Endothelial cell of umbilical vein (primary cell): ENCODE measurements around the gene NSMCE1. TPM values are rescaled to one million over a fixed set of nuclear protein-coding genes. Genes with fewer than 3 reads are reported as not detected.

Experiments
- Bru-seq: library from RNA; stranded (reverse); fragments of 400-500 nt; gene quantifications from one replicate; lab custom pipeline; 2021; lab: Mats Ljungman, UMichigan
- BruChase-seq, 2 experiments: library from RNA; stranded (reverse); fragments of 400-500 nt; gene quantifications; one replicate each; lab custom pipeline; 2021; lab: Mats Ljungman, UMichigan
- BruUV-seq: library from RNA; stranded (reverse); fragments of 400-500 nt; replicated peaks from 2 replicates; lab custom pipeline; 2021; lab: Mats Ljungman, UMichigan
- CTCF ChIA-PET: fragments of 300-600, 350-600 bp; sonication (Branson Sonifier 250); formaldehyde crosslinking; loops from one replicate; lab custom pipeline; 2021; ENCODE audit warnings: antibody characterized with exemption, inconsistent platforms; lab: Charles Lee
- POLR2A ChIA-PET: fragments of 300-600, 350-600 bp; sonication (Branson Sonifier 250); formaldehyde crosslinking; loops from one replicate; lab custom pipeline; 2021; ENCODE audit warnings: antibody characterized with exemption, inconsistent platforms; lab: Charles Lee
- DNase-seq: peaks from one replicate; pipeline ENCODE4 v3.0.0-alpha.2; 2011; ENCODE audit warnings: low read depth, low spot score
- FAIRE-seq: peaks from 2 replicates; lab custom pipeline; 2011; peaks lifted over from hg19 to GRCh38; lab: Jason Lieb, UNC
- H2AFZ ChIP-seq: 2 replicates; pipeline ENCODE4 v1.6.0; 2012; ENCODE audit warnings: low read depth, low read length, control low read depth, inconsistent platforms
- H3K27ac ChIP-seq: 2 replicates; pipeline ENCODE4 v1.5.1; 2011; ENCODE audit warnings: low read depth, mild to moderate bottlenecking, control low read depth, low read length, moderate library complexity; ENCODE audit not compliant: insufficient read depth
- H3K27me3 ChIP-seq, 2 experiments: 2 replicates each; pipeline versions ENCODE4 v1.6.0 to v1.6.1; 2011; ENCODE audit warnings: low read length in 2 of 2, mixed read lengths in 1 of 2; ENCODE audit not compliant: control insufficient read depth in 2 of 2, insufficient read depth in 2 of 2
- H3K36me3 ChIP-seq, 2 experiments: 2 replicates in 1 of 2; 3 replicates in 1 of 2; pipeline ENCODE4 v1.5.1; 2011; ENCODE audit warnings: low read length in 2 of 2, mild to moderate bottlenecking in 1 of 2, moderate library complexity in 1 of 2; ENCODE audit not compliant: control insufficient read depth in 2 of 2, insufficient read depth in 2 of 2; ENCODE audit errors: extremely low read depth in 1 of 2
- H3K4me1 ChIP-seq: 3 replicates; pipeline ENCODE4 v1.5.1; 2011; ENCODE audit warnings: mild to moderate bottlenecking, low read length; ENCODE audit not compliant: control insufficient read depth, insufficient read depth; ENCODE audit errors: extremely low read depth
- H3K4me2 ChIP-seq: 2 replicates; pipeline ENCODE4 v1.6.1; 2011; ENCODE audit warnings: low read length, control low read depth, mixed read lengths; ENCODE audit not compliant: insufficient read depth
- H3K4me3 ChIP-seq, 3 experiments: fragments of 200-600 bp in 1 of 3; sonication (generic), shearing (Covaris generic) in 1 of 3; replicated peaks in 1 of 3; 2 replicates each; pipeline ENCODE4 v1.5.1; 2011 to 2016; ENCODE audit warnings: control low read depth in 3 of 3, low read length in 3 of 3, mild to moderate bottlenecking in 2 of 3, inconsistent platforms in 1 of 3, low read depth in 1 of 3, moderate library complexity in 1 of 3; ENCODE audit not compliant: insufficient read depth in 1 of 3
- H3K79me2 ChIP-seq: 2 replicates; pipeline ENCODE4 v1.6.0; 2012; ENCODE audit warnings: low read length, inconsistent platforms; ENCODE audit not compliant: control insufficient read depth, insufficient read depth
- H3K9ac ChIP-seq: replicated peaks from 2 replicates; pipeline ENCODE3; 2011; ENCODE audit warnings: low read length, control low read depth; ENCODE audit not compliant: insufficient read depth; ENCODE audit errors: extremely low read depth
- H3K9me1 ChIP-seq: replicated peaks from 3 replicates; pipeline ENCODE4 v1.6.0; 2011; ENCODE audit warnings: mild to moderate bottlenecking, low read length; ENCODE audit not compliant: control insufficient read depth, insufficient read depth; ENCODE audit errors: extremely low read depth
- H3K9me3 ChIP-seq: replicated peaks from 2 replicates; pipeline ENCODE4 v1.5.1; 2012; ENCODE audit warnings: low read length, inconsistent platforms; ENCODE audit not compliant: control insufficient read depth, insufficient read depth
- H4K20me1 ChIP-seq: replicated peaks from 2 replicates; pipeline ENCODE3; 2011; ENCODE audit warnings: mild to moderate bottlenecking, low read length; ENCODE audit not compliant: control insufficient read depth, insufficient read depth; ENCODE audit errors: extremely low read depth
- CTCF ChIP-seq, 2 donors: IDR thresholded peaks; 1 replicate in 1 of 2; 2 replicates in 1 of 2; pipeline ENCODE4 v1.5.1; 2011; ENCODE audit warnings: low read length in 2 of 2, mild to moderate bottlenecking in 2 of 2, moderate library complexity in 2 of 2, control low read depth in 1 of 2, inconsistent platforms in 1 of 2, low read depth in 1 of 2; ENCODE audit not compliant: insufficient read depth in 1 of 2; ENCODE audit errors: extremely low read depth in 1 of 2
- EZH2 ChIP-seq: IDR thresholded peaks from 2 replicates; pipeline ENCODE4 v1.6.1; 2012; ENCODE audit warnings: borderline replicate concordance, low read depth, mild to moderate bottlenecking, moderate library complexity, low read length, inconsistent platforms; ENCODE audit not compliant: severe bottlenecking
- FOS ChIP-seq: IDR thresholded peaks from 2 replicates; pipeline ENCODE4 v1.6.1; 2011; ENCODE audit warnings: mild to moderate bottlenecking, low read length, moderate library complexity, borderline replicate concordance; ENCODE audit not compliant: insufficient read depth
- GATA2 ChIP-seq: IDR thresholded peaks from 2 replicates; pipeline ENCODE4 v1.7.0; 2011; ENCODE audit warnings: low read depth, mild to moderate bottlenecking, moderate library complexity, mixed read lengths, low read length; ENCODE audit not compliant: insufficient read length, insufficient read depth
- JUN ChIP-seq: IDR thresholded peaks from 2 replicates; pipeline ENCODE4 v1.6.1; 2011; ENCODE audit warnings: borderline replicate concordance, low read depth; ENCODE audit not compliant: insufficient read length, insufficient read depth
- MAX ChIP-seq: IDR thresholded peaks from 2 replicates; pipeline ENCODE4 v1.6.1; 2011; ENCODE audit not compliant: insufficient read depth, insufficient read length
- MYC ChIP-seq: IDR thresholded peaks from one replicate; pipeline ENCODE4 v1.6.1; 2011; ENCODE audit warnings: mild to moderate bottlenecking, low read depth, low read length
- POLR2A ChIP-seq: IDR thresholded peaks from 2 replicates; pipeline ENCODE4 v1.6.1; 2012; ENCODE audit warnings: low read depth, mild to moderate bottlenecking, control low read depth, low read length
- POLR2AphosphoS5 ChIP-seq: IDR thresholded peaks from 2 replicates; pipeline ENCODE4 v1.6.1; 2012; ENCODE audit warnings: low read depth, mild to moderate bottlenecking, control low read depth, low read length, moderate library complexity; ENCODE audit not compliant: insufficient read depth
- dilution Hi-C: fragments of 300-500 bp; cut with MboI; formaldehyde crosslinking; loops from one replicate; pipeline ENCODE4 v1.15.0; 2019; ENCODE audit warnings: low sequenced_read_pairs; ENCODE audit not compliant: extremely low pct_ligation_motif_present
- intact Hi-C: fragments of 100-400 bp; cut with micrococcal nuclease; formaldehyde crosslinking; loops from one replicate; pipeline ENCODE4 v1.10.0; 2022
- long read RNA-seq: library from polyadenylated mRNA; stranded (forward); transcript quantifications from one replicate; pipeline ENCODE4 v2.0.0, GENCODE V29; 2021
- polyA minus RNA-seq, 3 experiments: library from RNA; depleted of rRNA, polyadenylated mRNA; stranded (reverse); fragments of >200 nt; gene quantifications; 1 replicate in 1 of 3; 2 replicates in 2 of 3; pipeline ENCODE4 v1.2.3, GENCODE V29; 2011
- polyA plus RNA-seq, 4 experiments: library from polyadenylated mRNA; depleted of rRNA in 3 of 4; stranded (reverse) in 3 of 4; unstranded in 1 of 4; fragments of >200 nt; gene quantifications; 2 replicates each; pipeline versions ENCODE4 v1.2.1 to v1.2.3, GENCODE V29; 2011 to 2012; ENCODE audit warnings: missing spikeins in 1 of 4
- total RNA-seq: library from RNA; stranded (reverse); gene quantifications from 2 replicates; pipeline ENCODE4 v1.2.3, GENCODE V29; 2021

NSMCE1 gene
- total RNA-seq (42.0 and 46.4 TPM in 2 replicates), polyA plus RNA-seq (21.9 and 23.8 TPM in 2 replicates), polyA minus RNA-seq (29.8 and 36.0 TPM in 2 replicates), Bru-seq, nascent RNA (percentile 51 among the genes with signal in this experiment), BruChase-seq, experiment 1, labeled RNA remaining after a 6-hour chase (percentile 59 among the genes with signal in this experiment), BruChase-seq, experiment 2, labeled RNA remaining after a 2-hour chase (percentile 48 among the genes with signal in this experiment)
- 28.7 and 36.9 TPM in 2 replicates for polyA plus RNA-seq (2011; cell fraction: cytosol; rRNA removed)
- polyA plus RNA-seq (2011; cell fraction: nucleus; rRNA removed) = 15.8 and 16.2 TPM in 2 replicates
- 51.1 and 71.1 TPM in 2 replicates for polyA plus RNA-seq (2012)
- 21.2 TPM for polyA minus RNA-seq (2011; cell fraction: cytosol; rRNA and poly(A)+ RNA removed)
- polyA minus RNA-seq (2011; cell fraction: nucleus; rRNA and poly(A)+ RNA removed) = 14.1 and 18.2 TPM in 2 replicates
- long read RNA-seq, transcript NSMCE1-201 (8 exons, 1,067 nt) = major isoform, 65 of 130 reads
- long read RNA-seq, partial matches to known transcripts = 35 of 130 reads
- long read RNA-seq, other reads (novel, unspliced or antisense) = 30 of 130 reads

GRCh38 chr16:27268376-27269299 is at the start of gene NSMCE1:
NSMCE1 (minus strand) TSS chr16:27268772; CDS start chr16:27257570, 11,202 bp downstream.
- peak; percentile 92 for DNase-seq
- FAIRE-seq = peak; percentile 94
- intact Hi-C loops = loop anchor here (1.0 to 2.0 kb wide), 4 partner anchors 10 to 46 kb away; no protein-coding TSS in a partner anchor
- peaks cover 16% of the 10 kb centered on the region for H3K4me1 ChIP-seq
- H3K36me3 ChIP-seq = no peaks in the 10 kb centered on the region
- CTCF ChIA-PET = interaction anchor here (0.7 to 1.5 kb wide), 5 partner anchors 32 to 60 kb away, joined by 3 to 5 read pairs (median 3); no protein-coding TSS in a partner anchor
- peak within 1 kb of the TSS; percentile 76 for H3K4me2 ChIP-seq
- peak within 1 kb of the TSS; percentile 58 for H3K27ac ChIP-seq
- dilution Hi-C loops = no loop called here
- no peaks in the 10 kb centered on the region for H3K27me3 ChIP-seq
- no peaks in the 10 kb centered on the region for H3K9me1 ChIP-seq
- H3K4me3 ChIP-seq = peak within 1 kb of the TSS; percentile 61 to 78 (median 77)
- TSS peak; percentile 95 for BruUV-seq
- H2AFZ ChIP-seq = peak within 1 kb of the TSS; percentile 85
- POLR2A ChIA-PET = interaction anchor here (0.7 kb wide), 1 partner anchor 81 kb away, joined by 7 read pairs; no protein-coding TSS in a partner anchor
- TF ChIP-seq GATA2 (no peak), MAX (peak; percentile 38), EZH2 (no peak), POLR2AphosphoS5 (peak; percentile 82), CTCF (IDR thresholded peaks at IDR 0.05; ENCODE audit: extremely low read depth in 1 of 2, insufficient read depth in 1 of 2, low read depth in 1 of 2, low read length in 2 of 2) (peak in 1 of 2 donors; percentile 23), MYC (no peak), JUN (peak; percentile 17), POLR2A (peak; percentile 86), FOS (no peak)
- H3K9me3 ChIP-seq = no peaks in the 10 kb centered on the region
- H3K79me2 ChIP-seq = no peaks in the 10 kb centered on the region
- peak within 1 kb of the TSS; percentile 68 for H3K9ac ChIP-seq
- no peaks in the 10 kb centered on the region for H4K20me1 ChIP-seq
